ENCODE measurements around the gene FBP2.
"Not testable (repeated sequence)": the region's sequence is repeated elsewhere in the genome, so short reads cannot be mapped to it uniquely, and the experiment has no call there.

GRCh38 chr9:94544335-94544734, 49.3 kb downstream of the FBP2 start:
- not testable (repeated sequence) for TF ChIP-seq POLR2A, CTCF (IDR thresholded peaks at IDR 0.05)

Data from suprapubic skin (tissue), 3 donors.